GM23338 (cell line): ENCODE results near the gene FUZ.
A peak's percentile ranks its signal among the peaks of the same experiment; 100 is the strongest.

Experiments used
- CTCF ChIP-seq, 2 experiments: fragments of 200-600 bp in 1 of 2; sonication (generic) in 1 of 2; conservative IDR thresholded peaks; 2 replicates each; pipeline versions ENCODE4 v1.5.1 to v1.6.1; 2016 to 2017; ENCODE audit warnings: antibody characterized with exemption in 2 of 2, low read depth in 2 of 2, mild to moderate bottlenecking in 2 of 2, moderate library complexity in 1 of 2
- JUNB ChIP-seq: IDR thresholded peaks from one replicate; pipeline ENCODE4 v1.6.1; 2016; ENCODE audit warnings: antibody characterized with exemption; ENCODE audit not compliant: unreplicated experiment
- POLR2AphosphoS5 ChIP-seq: IDR thresholded peaks from 2 replicates; pipeline ENCODE4 v1.6.1; 2016; ENCODE audit warnings: antibody characterized with exemption, low read depth
- REST ChIP-seq: IDR thresholded peaks from one replicate; pipeline ENCODE4 v1.6.1; 2018; ENCODE audit warnings: antibody characterized with exemption; ENCODE audit not compliant: unreplicated experiment
- ZNF114 ChIP-seq: fragments of 250-450 bp; sonication (Bioruptor Pico); IDR thresholded peaks from 2 replicates; pipeline ENCODE4 v1.5.0; 2020; ENCODE audit warnings: mild to moderate bottlenecking, moderate library complexity
- ZNF462 ChIP-seq: fragments of 250-450 bp; sonication (Bioruptor Pico); IDR thresholded peaks from 2 replicates; pipeline ENCODE4 v1.5.0; 2020; ENCODE audit warnings: mild to moderate bottlenecking, moderate library complexity

- no peak for TF ChIP-seq CTCF (conservative IDR thresholded peaks at IDR 0.05; ENCODE audit: low read depth in 2 of 2)
- no peak for TF ChIP-seq JUNB
- TF ChIP-seq POLR2AphosphoS5: peak; percentile 69
- TF ChIP-seq REST: no peak
- TF ChIP-seq ZNF462 (CRISPR knock-in tag): no peak
- no peak for TF ChIP-seq ZNF114 (CRISPR knock-in tag)
Observed at GRCh38 chr19:49766007-49766929, 46.8 kb downstream of the FUZ start.
